ENCODE data around the gene TTLL5.
A peak's percentile ranks its signal among the peaks of the same experiment; 100 is the strongest.

TTLL5 gene

GRCh38 chr14:75866970-75867369 is 205.9 kb downstream of the TTLL5 start:
- no peak for DNase-seq (ENCODE audit: low read depth in 2 of 2)

- no peak for DNase-seq (ENCODE audit: low read depth in 2 of 2)
These were observed 210.3 kb downstream of the TTLL5 start for GRCh38 chr14:75871181-75871880.

DNA sequence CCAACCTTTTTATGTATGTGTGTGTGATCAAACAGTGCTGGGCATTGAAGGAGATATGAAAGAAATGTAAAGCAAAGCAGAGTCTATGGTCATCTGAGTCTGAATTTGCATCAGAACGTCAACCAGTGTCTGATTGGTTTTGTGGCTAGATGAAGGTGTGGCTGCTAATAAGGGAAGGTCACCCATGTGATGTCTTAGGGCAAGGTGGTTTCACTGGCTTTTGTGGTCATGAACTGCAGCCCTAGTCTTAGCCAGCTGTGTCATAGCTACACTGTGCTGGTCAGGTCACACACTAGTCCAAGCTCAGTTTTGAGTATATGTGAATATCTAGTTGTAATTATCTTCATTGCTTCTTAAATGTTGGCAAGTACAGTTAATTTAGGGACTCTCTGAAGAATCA is 214.9 kb downstream of the TTLL5 start:
- no peak for DNase-seq (ENCODE audit: low read depth in 2 of 2)

- DNase-seq (ENCODE audit: low read depth in 2 of 2) = no peak
These were observed 215.5 kb downstream of the TTLL5 start for GRCh38 chr14:75876530-75876929.

DNA sequence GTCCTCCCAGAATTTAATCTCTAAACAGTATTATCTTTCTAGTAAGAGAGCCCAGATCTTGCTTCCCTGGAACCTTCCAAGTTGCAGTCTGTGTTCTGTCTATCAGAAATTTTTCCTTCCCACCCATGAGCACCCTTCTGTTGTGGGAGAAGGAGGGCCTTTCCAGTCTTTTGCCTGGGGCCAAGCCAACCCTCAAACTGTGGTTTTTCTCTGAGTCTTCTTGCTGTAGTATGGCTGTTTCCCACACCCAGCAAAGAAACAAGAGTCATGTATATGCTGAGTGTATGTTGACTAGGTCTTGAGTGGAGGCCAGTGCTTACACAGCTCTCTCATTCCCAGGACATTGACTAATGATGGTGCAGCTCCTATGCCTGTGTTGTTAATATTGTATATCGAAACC is 216.2 kb downstream of the TTLL5 start:
- no peak for DNase-seq (ENCODE audit: low read depth in 2 of 2)

GRCh38 chr14:75877884-75878283 is 216.8 kb downstream of the TTLL5 start:
- DNase-seq (ENCODE audit: low read depth in 2 of 2) = no peak

GRCh38 chr14:75879031-75879430 is 218.0 kb downstream of the TTLL5 start:
- DNase-seq (ENCODE audit: low read depth in 2 of 2) = no peak

DNA sequence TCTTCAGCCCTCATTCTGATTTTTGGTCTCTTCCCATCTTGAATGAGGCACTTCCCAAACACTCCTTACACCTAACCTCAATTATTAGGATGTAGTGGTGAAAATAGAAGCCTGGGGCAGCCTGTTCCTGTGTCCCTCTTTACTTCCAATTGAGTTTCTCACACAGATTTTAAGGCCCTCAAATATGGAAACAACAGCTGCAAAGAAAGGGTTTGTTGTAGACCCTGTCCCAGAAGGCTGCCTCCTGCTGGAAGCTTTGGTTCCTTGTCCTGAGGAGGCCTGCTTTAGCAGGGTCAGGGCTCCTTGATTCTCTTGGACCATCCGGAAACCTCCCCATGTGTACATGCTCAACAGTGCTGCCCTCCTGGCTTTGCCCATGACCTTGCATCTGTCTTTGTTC is 219.5 kb downstream of the TTLL5 start:
- DNase-seq (ENCODE audit: low read depth in 2 of 2) = no peak

GRCh38 chr14:75881994-75882393 is 220.9 kb downstream of the TTLL5 start:
- DNase-seq (ENCODE audit: low read depth in 2 of 2) = no peak

DNA sequence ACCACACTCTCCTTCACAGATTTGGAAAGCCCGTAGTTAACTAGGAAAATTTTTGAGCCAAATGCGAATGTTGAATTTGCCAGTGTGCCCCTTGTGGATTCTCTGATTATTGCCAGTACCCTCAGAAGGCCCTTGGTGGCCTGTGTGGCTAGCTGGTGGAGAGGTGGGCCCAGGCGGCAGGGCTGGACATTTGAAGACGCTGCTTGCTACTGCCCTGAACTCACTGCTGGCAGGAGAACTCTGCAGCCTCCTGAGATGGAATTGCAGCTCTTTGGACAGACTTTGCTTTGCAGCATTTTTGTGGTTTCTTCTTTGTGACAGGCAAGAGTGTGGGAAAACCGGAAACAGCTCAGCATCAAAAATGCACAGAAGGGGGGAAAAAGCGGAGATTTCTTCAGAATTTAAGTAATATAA is 223.2 kb downstream of the TTLL5 start:
- no peak for DNase-seq (ENCODE audit: low read depth in 2 of 2)

GRCh38 chr14:75885829-75886228 is 224.8 kb downstream of the TTLL5 start:
- DNase-seq (ENCODE audit: low read depth in 2 of 2) = no peak

DNA sequence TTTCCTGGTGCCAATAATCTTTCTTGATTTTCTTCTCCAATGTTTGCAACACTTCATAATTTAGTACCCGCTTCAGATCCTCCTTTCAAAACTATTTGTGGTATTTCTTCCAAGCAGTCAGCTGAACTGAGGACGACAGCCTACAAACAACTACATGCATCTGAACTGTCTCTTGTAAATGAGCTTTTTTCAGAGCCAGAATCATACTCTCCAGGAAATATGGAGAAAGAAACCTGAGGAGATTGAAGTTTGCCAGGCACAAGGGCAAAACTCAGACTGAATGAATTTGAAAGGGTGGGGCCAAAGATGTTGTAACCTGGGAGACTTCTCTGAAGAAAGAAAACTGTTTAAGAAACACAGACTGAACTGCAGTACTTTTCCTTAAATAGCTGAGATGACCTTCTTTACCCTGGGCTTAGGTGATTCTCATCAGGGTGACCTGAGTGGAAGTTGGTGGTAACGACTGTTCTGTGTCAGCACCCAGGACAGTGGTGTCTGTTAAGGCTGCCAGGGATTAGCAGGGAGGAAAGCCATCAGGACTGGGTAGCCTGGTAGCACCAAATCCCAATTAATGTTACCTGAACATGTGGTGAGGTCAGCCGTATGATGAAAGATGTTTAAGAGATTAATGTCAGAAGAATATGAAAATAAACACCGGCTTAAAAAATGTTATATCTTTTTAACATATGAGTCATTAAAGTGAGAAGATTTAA is 225.7 kb downstream of the TTLL5 start:
- DNase-seq (ENCODE audit: low read depth in 2 of 2) = no peak

- no peak for DNase-seq (ENCODE audit: low read depth in 2 of 2)
These were observed 227.9 kb downstream of the TTLL5 start for GRCh38 chr14:75888945-75889344.

DNA sequence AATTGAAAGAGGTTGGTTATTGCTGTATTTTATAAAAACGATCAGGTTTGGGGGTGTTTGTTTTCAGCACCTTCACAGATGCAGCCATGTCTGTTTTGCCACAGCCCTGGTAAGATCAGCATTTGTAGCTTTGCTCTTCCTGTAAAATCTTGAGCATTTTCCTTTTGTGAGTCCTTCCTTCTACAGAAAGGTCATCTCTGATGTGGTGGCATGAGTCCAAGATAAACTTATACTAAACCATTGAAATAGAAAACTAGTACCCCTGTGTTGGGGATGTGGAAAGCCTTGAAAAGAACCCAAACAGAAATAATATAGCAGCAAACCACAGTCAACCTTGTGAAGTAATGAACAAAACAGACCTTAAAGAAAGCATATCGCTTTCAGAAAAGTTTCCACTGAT is 235.3 kb downstream of the TTLL5 start:
- DNase-seq (ENCODE audit: low read depth in 2 of 2) = no peak

DNA sequence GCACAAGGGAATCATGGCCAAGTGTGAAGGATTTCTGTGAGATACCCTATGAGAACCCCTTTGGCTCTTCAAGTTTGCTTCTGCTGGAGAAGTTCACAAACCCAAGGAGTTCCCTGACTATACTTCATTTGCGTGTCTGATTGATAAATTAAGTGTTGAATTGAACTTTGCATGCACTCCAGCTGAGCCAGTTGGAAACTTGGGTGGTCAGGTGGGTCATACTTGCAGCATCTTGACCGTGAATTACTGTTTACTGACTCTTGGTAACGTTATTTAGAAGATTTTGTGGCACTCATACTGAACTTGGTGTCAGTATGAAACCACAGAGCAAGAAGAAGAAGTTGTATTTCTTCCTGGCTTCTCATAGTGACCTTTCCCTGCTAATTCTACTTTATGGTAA is 243.3 kb downstream of the TTLL5 start:
- no peak for DNase-seq (ENCODE audit: low read depth in 2 of 2)

DNA sequence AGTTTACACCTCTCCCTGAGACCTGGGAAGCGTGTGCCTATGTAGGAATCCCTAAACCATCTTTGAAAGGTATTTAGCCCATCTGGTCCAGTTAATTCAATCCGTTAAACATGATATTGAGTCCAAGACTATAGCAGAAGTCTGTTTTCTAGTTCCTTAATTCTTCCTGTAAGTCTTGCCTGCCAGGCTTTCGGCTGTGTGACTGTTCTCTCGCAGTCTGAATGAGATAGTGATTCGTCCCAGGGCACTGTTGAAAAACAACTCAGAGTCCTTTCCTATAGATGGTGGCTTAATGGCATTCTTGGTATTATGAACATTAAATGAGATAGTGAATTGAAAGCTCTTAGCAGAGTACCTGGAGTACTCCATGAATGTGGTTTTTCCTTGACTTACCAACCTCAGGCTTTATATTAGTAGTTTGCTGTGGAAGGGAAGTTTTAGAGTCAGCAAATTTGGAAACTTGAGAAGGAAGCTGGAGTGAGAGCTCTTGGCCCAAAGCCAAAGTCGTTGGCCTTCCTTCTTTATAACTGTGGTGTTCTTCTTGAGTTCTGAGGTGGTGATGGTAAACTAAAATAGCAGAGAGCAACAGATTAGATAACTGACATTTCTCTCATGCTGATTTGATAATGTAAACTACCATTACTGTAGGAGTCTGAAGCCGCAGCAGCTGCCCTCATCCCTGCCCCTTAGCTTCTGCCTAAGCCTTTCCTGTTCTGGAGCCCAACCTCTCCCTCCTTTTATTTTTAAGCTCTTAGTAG is 244.3 kb downstream of the TTLL5 start:
- no peak for DNase-seq (ENCODE audit: low read depth in 2 of 2)

GRCh38 chr14:75906228-75906627 is 245.2 kb downstream of the TTLL5 start:
- no peak for DNase-seq (ENCODE audit: low read depth in 2 of 2)

DNA sequence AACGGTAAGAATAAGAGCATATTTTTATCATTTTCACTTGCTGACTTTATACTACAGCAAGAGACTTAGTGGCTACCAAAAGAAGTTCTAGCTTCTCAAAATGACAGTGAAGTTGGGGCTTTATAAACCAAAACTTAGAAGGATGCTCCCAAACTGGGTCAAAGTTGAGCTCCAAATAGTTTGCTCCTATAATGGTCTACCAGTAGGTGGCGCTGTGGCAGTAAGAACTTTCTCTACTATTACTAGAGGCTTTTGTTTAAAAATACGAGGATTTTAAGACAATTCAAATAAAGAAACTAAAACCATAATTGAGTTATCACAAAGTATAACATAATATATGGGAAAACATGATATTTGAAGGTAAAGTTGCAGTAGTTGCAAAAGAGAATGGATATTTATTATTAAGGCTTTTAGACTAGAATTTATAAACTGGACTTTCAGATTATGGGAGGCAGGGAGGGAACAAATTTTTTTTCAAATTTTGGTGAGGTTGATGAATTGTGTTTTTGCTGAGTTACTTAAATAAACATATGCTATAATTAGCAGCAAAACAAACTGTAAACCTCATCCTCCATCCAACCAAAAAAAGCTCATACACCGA is 245.7 kb downstream of the TTLL5 start:
- peak in 1 of 2 donors; percentile 40 for DNase-seq (ENCODE audit: low read depth in 2 of 2)

GRCh38 chr14:75907756-75908359 is 246.8 kb downstream of the TTLL5 start:
- no peak for DNase-seq (ENCODE audit: low read depth in 2 of 2)

- DNase-seq (ENCODE audit: low read depth in 2 of 2) = no peak
These were observed 248.6 kb downstream of the TTLL5 start for GRCh38 chr14:75909630-75910029.

GRCh38 chr14:75910048-75910447 is 249.0 kb downstream of the TTLL5 start:
- no peak for DNase-seq (ENCODE audit: low read depth in 2 of 2)

- no peak for DNase-seq (ENCODE audit: low read depth in 2 of 2)
These were observed 250.8 kb downstream of the TTLL5 start for GRCh38 chr14:75911883-75912282.

Data from stimulated activated CD8-positive, alpha-beta memory T cell treated with anti-CD3 and anti-CD28 coated beads, Interleukin-15, amount 100 ng/mL, for 4 hours (primary cell).